AG09319 (cell line): ENCODE measurements around the gene BRD2.
"Not testable (repeated sequence)": the region's sequence is repeated elsewhere in the genome, so short reads cannot be mapped to it uniquely, and the experiment has no call there.

Source experiments
- DNase-seq: peaks from one replicate; pipeline ENCODE4 v3.0.0-alpha.2; 2010; ENCODE audit warnings: low read depth; ENCODE audit errors: extremely low read depth
- CTCF ChIP-seq: IDR thresholded peaks from 2 replicates; pipeline ENCODE4 v1.5.1; 2011; ENCODE audit warnings: low read depth, mild to moderate bottlenecking, inconsistent platforms, low read length, moderate library complexity

The BRD2 gene

GRCh38 chr6:32935551-32936238, 32.7 kb upstream of the BRD2 start:
- DNase-seq: no peak
- no peak for TF ChIP-seq CTCF

GRCh38 chr6:32936239-32937152, 31.9 kb upstream of the BRD2 start:
- no peak for DNase-seq

GRCh38 chr6:32937230-32937633, 31.2 kb upstream of the BRD2 start:
- no peak for TF ChIP-seq CTCF
- DNase-seq: no peak

More at GRCh38 chr6:32936239-32937152, 31.9 kb upstream of the BRD2 start:
- TF ChIP-seq CTCF: no peak

GRCh38 chr6:32938494-32938893, 29.9 kb upstream of the BRD2 start:
- TF ChIP-seq CTCF: no peak
- DNase-seq: no peak

GRCh38 chr6:32940656-32941213, 27.7 kb upstream of the BRD2 start, which contains the start of gene HLA-DMB:
Gene HLA-DMB (minus strand): TSS chr6:32941028. CDS start chr6:32940807, 221 bp downstream.
- no peak for DNase-seq
- no peak for TF ChIP-seq CTCF

- no peak for DNase-seq
These were observed 27.1 kb upstream of the BRD2 start for GRCh38 chr6:32941214-32941768.

GRCh38 chr6:32942555-32943123, 25.8 kb upstream of the BRD2 start:
- not testable (repeated sequence) for DNase-seq

More at GRCh38 chr6:32941214-32941768, 27.1 kb upstream of the BRD2 start:
- TF ChIP-seq CTCF: no peak
